PFSK-1 (cell line): Measurements from ENCODE around the gene PCDHGB5. TPM values are rescaled to one million over a fixed set of nuclear protein-coding genes. Genes with fewer than 3 reads are reported as not detected.
"Not testable (repeated sequence)": the region's sequence is repeated elsewhere in the genome, so short reads cannot be mapped to it uniquely, and the experiment has no call there.

Experiments used
- FOXP2 ChIP-seq: optimal IDR thresholded peaks from 2 replicates; pipeline ENCODE3; 2011; ENCODE audit warnings: borderline replicate concordance, control low read depth, inconsistent platforms; ENCODE audit not compliant: insufficient read depth; ENCODE audit errors: extremely low read length, extremely low read depth
- POLR2AphosphoS5 ChIP-seq: IDR thresholded peaks from 2 replicates; pipeline ENCODE4 v1.6.1; 2012; ENCODE audit warnings: low read depth, mild to moderate bottlenecking, control low read depth, low read length, moderate library complexity
- REST ChIP-seq, 2 experiments: IDR thresholded peaks; 2 replicates each; pipeline versions ENCODE4 v1.6.1 to v1.8.0; 2011 to 2012; ENCODE audit warnings: low read depth in 2 of 2, low read length in 2 of 2, control low read depth in 1 of 2, inconsistent platforms in 1 of 2, mild to moderate bottlenecking in 1 of 2, moderate library complexity in 1 of 2; ENCODE audit not compliant: insufficient read depth in 1 of 2
- SIN3A ChIP-seq: IDR thresholded peaks from 2 replicates; pipeline ENCODE4 v1.6.1; 2012; ENCODE audit warnings: mild to moderate bottlenecking, low read length, moderate library complexity, borderline replicate concordance; ENCODE audit not compliant: insufficient read depth
- TAF1 ChIP-seq: IDR thresholded peaks from 2 replicates; pipeline ENCODE4 v1.6.1; 2012; ENCODE audit warnings: low read length, control low read depth, borderline replicate concordance; ENCODE audit not compliant: insufficient read depth
- polyA plus RNA-seq: library from polyadenylated mRNA; unstranded; fragments of >200 nt; gene quantifications from one replicate; pipeline ENCODE4 v1.2.1, GENCODE V29; 2012; ENCODE audit warnings: low read depth, missing spikeins; ENCODE audit not compliant: insufficient read length

Gene PCDHGB5
- polyA plus RNA-seq: not detected

GRCh38 chr5:141397756-141398551 is at the start of gene PCDHGB5:
Gene PCDHGB5 (plus strand): TSS chr5:141397947. CDS start chr5:141398128, 181 bp downstream.
- TF ChIP-seq SIN3A; FOXP2; REST (IDR thresholded peaks at IDR 0.05; ENCODE audit: insufficient read depth in 1 of 2, low read depth in 2 of 2, low read length in 2 of 2): not testable (repeated sequence)

DNA sequence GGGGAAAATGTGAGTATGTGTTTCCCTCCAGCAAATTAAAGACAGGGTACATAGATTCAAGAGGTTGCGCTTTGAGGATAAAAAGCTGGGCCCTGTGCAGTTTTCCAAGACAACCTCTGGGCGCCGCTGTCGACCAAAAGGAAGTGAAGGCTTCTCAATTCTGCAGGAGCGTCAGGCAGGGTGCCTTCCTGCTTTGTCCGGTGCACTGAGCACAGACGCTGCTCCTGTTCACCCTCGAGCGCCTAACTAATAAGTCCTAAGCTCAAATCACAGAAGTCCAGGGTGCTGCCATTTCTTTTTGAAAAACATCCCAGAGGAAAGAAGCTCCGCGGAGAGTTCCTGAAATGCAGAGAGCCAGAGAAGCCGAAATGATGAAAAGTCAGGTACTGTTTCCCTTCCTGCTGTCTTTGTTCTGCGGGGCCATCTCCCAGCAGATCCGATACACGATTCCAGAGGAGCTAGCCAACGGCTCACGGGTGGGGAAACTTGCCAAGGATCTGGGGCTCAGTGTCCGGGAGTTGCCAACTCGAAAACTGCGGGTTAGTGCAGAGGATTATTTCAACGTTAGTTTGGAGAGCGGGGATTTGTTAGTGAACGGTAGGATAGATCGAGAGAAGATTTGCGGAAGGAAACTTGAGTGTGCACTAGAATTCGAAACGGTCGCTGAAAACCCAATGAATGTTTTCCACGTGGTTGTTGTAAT is 47.7 kb upstream of the PCDHGB5 start, which contains the start of gene PCDHGB1:
Gene PCDHGB1 (plus strand): TSS at position 183 of the 703 bp plus-strand sequence. CDS start 162 bp downstream, at position 345.
- TF ChIP-seq POLR2AphosphoS5 (peak; percentile 51; the same call in 1 of the 2 replicates), TAF1 (no peak)

DNA sequence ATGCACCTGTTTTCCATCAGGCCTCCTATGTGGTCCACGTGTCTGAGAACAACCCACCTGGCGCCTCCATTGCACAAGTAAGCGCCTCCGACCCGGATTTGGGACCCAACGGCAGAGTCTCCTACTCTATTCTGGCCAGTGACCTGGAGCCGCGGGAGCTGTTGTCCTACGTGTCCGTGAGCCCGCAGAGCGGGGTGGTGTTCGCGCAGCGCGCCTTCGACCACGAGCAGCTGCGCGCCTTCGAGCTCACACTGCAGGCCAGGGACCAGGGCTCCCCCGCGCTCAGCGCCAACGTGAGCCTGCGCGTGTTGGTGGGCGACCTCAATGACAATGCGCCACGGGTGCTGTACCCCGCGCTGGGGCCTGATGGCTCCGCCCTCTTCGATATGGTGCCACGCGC is 46.2 kb upstream of the PCDHGB5 start:
- TF ChIP-seq REST (IDR thresholded peaks at IDR 0.05; ENCODE audit: insufficient read depth in 1 of 2, low read depth in 2 of 2, low read length in 2 of 2) (no peak), POLR2AphosphoS5 (no peak), TAF1 (no peak), FOXP2 (no peak), SIN3A (no peak)

GRCh38 chr5:141354900-141355469 is 42.8 kb upstream of the PCDHGB5 start, which contains the start of gene PCDHGA4:
Gene PCDHGA4 (plus strand): TSS chr5:141355021. CDS start chr5:141355108, 87 bp downstream.
- no peak for TF ChIP-seq SIN3A
- no peak for TF ChIP-seq FOXP2
- no peak for TF ChIP-seq REST (IDR thresholded peaks at IDR 0.05; ENCODE audit: insufficient read depth in 1 of 2, low read depth in 2 of 2, low read length in 2 of 2)
- no peak for TF ChIP-seq POLR2AphosphoS5
- no peak for TF ChIP-seq TAF1

GRCh38 chr5:141355641-141356040 is 42.1 kb upstream of the PCDHGB5 start:
- TF ChIP-seq SIN3A: no peak
- TF ChIP-seq POLR2AphosphoS5: no peak
- TF ChIP-seq REST (IDR thresholded peaks at IDR 0.05; ENCODE audit: insufficient read depth in 1 of 2, low read depth in 2 of 2, low read length in 2 of 2): no peak
- TF ChIP-seq FOXP2: no peak
- no peak for TF ChIP-seq TAF1
